ENCODE measurements around the gene COX14.

COX14 gene

GRCh38 chr12:50084775-50085614 lies 27.0 kb upstream of the COX14 start, which contains the start of gene SMARCD1:
Gene SMARCD1 (plus strand): TSS chr12:50085342. CDS start chr12:50085370, 28 bp downstream.
- H3K27ac ChIP-seq (ENCODE audit: low read length): no peak within 1 kb of the TSS
- no peaks in the 10 kb centered on the region for H3K9me3 ChIP-seq (ENCODE audit: control insufficient read depth, insufficient read depth, low read length)
- H3K4me3 ChIP-seq (ENCODE audit: low read length): peak within 1 kb of the TSS; percentile 93
- WGBS (ENCODE audit: insufficient coverage, insufficient read length): no CpG with 5 or more reads among the region's 69 CpGs
- peak; percentile 88 for DNase-seq (ENCODE audit: low read depth, low spot score)
- H3K27me3 ChIP-seq (ENCODE audit: control insufficient read depth, insufficient read depth, low read length): peaks cover 1% of the 10 kb centered on the region; the same call in 1 of the 2 replicates
- H3K4me1 ChIP-seq (ENCODE audit: control insufficient read depth, insufficient read depth, low read length): no peaks in the 10 kb centered on the region; the same call in 1 of the 2 replicates
- peaks cover 20% of the 10 kb centered on the region; the same call in 1 of the 2 replicates for H3K36me3 ChIP-seq (ENCODE audit: control insufficient read depth, insufficient read depth, low read length)

GRCh38 chr12:50085615-50086072 lies 26.4 kb upstream of the COX14 start:
- H3K4me3 ChIP-seq (ENCODE audit: low read length): peak overlapping the region; percentile 93
- no peaks in the 10 kb centered on the region; the same call in 1 of the 2 replicates for H3K4me1 ChIP-seq (ENCODE audit: control insufficient read depth, insufficient read depth, low read length)
- peaks cover 1% of the 10 kb centered on the region; the same call in 1 of the 2 replicates for H3K27me3 ChIP-seq (ENCODE audit: control insufficient read depth, insufficient read depth, low read length)
- H3K9me3 ChIP-seq (ENCODE audit: control insufficient read depth, insufficient read depth, low read length): no peaks in the 10 kb centered on the region
- H3K27ac ChIP-seq (ENCODE audit: low read length): no peak overlapping the region
- peaks cover 25% of the 10 kb centered on the region; the same call in 1 of the 2 replicates for H3K36me3 ChIP-seq (ENCODE audit: control insufficient read depth, insufficient read depth, low read length)
- WGBS (ENCODE audit: insufficient coverage, insufficient read length): no CpG with 5 or more reads among the region's 8 CpGs
- no peak for DNase-seq (ENCODE audit: low read depth, low spot score)

- DNase-seq (ENCODE audit: low read depth, low spot score): no peak
- H3K27me3 ChIP-seq (ENCODE audit: control insufficient read depth, insufficient read depth, low read length): peaks cover 1% of the 10 kb centered on the region; the same call in 1 of the 2 replicates
- no peak overlapping the region; the same call in 1 of the 2 replicates for H3K4me3 ChIP-seq (ENCODE audit: low read length)
- no peak overlapping the region for H3K27ac ChIP-seq (ENCODE audit: low read length)
- WGBS (ENCODE audit: insufficient coverage, insufficient read length): no CpG with 5 or more reads among the region's 5 CpGs
- H3K4me1 ChIP-seq (ENCODE audit: control insufficient read depth, insufficient read depth, low read length): no peaks in the 10 kb centered on the region; the same call in 1 of the 2 replicates
- peaks cover 25% of the 10 kb centered on the region; the same call in 1 of the 2 replicates for H3K36me3 ChIP-seq (ENCODE audit: control insufficient read depth, insufficient read depth, low read length)
- no peaks in the 10 kb centered on the region for H3K9me3 ChIP-seq (ENCODE audit: control insufficient read depth, insufficient read depth, low read length)
These were observed 25.9 kb upstream of the COX14 start for GRCh38 chr12:50086148-50086547.

GRCh38 chr12:50087151-50087550 lies 24.9 kb upstream of the COX14 start:
- H3K4me3 ChIP-seq (ENCODE audit: low read length): no peak overlapping the region
- DNase-seq (ENCODE audit: low read depth, low spot score): no peak
- H3K9me3 ChIP-seq (ENCODE audit: control insufficient read depth, insufficient read depth, low read length): no peaks in the 10 kb centered on the region
- WGBS (ENCODE audit: insufficient coverage, insufficient read length): no CpG with 5 or more reads among the region's 9 CpGs
- H3K27me3 ChIP-seq (ENCODE audit: control insufficient read depth, insufficient read depth, low read length): no peaks in the 10 kb centered on the region
- H3K27ac ChIP-seq (ENCODE audit: low read length): no peak overlapping the region
- H3K4me1 ChIP-seq (ENCODE audit: control insufficient read depth, insufficient read depth, low read length): no peaks in the 10 kb centered on the region; the same call in 1 of the 2 replicates
- H3K36me3 ChIP-seq (ENCODE audit: control insufficient read depth, insufficient read depth, low read length): peaks cover 25% of the 10 kb centered on the region; the same call in 1 of the 2 replicates

- no CpG with 5 or more reads among the region's 3 CpGs for WGBS (ENCODE audit: insufficient coverage, insufficient read length)
- Histone ChIP-seq H3K27ac (ENCODE audit: low read length) (no peak overlapping the region), H3K36me3 (ENCODE audit: control insufficient read depth, insufficient read depth, low read length) (peaks cover 25% of the 10 kb centered on the region; the same call in 1 of the 2 replicates), H3K4me3 (ENCODE audit: low read length) (no peak overlapping the region), H3K27me3 (ENCODE audit: control insufficient read depth, insufficient read depth, low read length) (no peaks in the 10 kb centered on the region), H3K4me1 (ENCODE audit: control insufficient read depth, insufficient read depth, low read length) (no peaks in the 10 kb centered on the region; the same call in 1 of the 2 replicates), H3K9me3 (ENCODE audit: control insufficient read depth, insufficient read depth, low read length) (no peaks in the 10 kb centered on the region)
- no peak for DNase-seq (ENCODE audit: low read depth, low spot score)
These were observed 24.0 kb upstream of the COX14 start for GRCh38 chr12:50087995-50088394.

GRCh38 chr12:50088577-50089335 lies 23.3 kb upstream of the COX14 start:
- Histone ChIP-seq H3K4me3 (ENCODE audit: low read length) (no peak overlapping the region), H3K36me3 (ENCODE audit: control insufficient read depth, insufficient read depth, low read length) (peaks cover 27% of the 10 kb centered on the region; the same call in 1 of the 2 replicates), H3K27me3 (ENCODE audit: control insufficient read depth, insufficient read depth, low read length) (no peaks in the 10 kb centered on the region), H3K4me1 (ENCODE audit: control insufficient read depth, insufficient read depth, low read length) (no peaks in the 10 kb centered on the region; the same call in 1 of the 2 replicates), H3K9me3 (ENCODE audit: control insufficient read depth, insufficient read depth, low read length) (no peaks in the 10 kb centered on the region), H3K27ac (ENCODE audit: low read length) (no peak overlapping the region)
- no CpG with 5 or more reads among the region's 3 CpGs for WGBS (ENCODE audit: insufficient coverage, insufficient read length)
- DNase-seq (ENCODE audit: low read depth, low spot score): no peak

- no peak for DNase-seq (ENCODE audit: low read depth, low spot score)
- Histone ChIP-seq H3K4me3 (ENCODE audit: low read length) (no peak overlapping the region), H3K27me3 (ENCODE audit: control insufficient read depth, insufficient read depth, low read length) (no peaks in the 10 kb centered on the region), H3K4me1 (ENCODE audit: control insufficient read depth, insufficient read depth, low read length) (no peaks in the 10 kb centered on the region), H3K27ac (ENCODE audit: low read length) (no peak overlapping the region), H3K9me3 (ENCODE audit: control insufficient read depth, insufficient read depth, low read length) (no peaks in the 10 kb centered on the region), H3K36me3 (ENCODE audit: control insufficient read depth, insufficient read depth, low read length) (peaks cover 33% of the 10 kb centered on the region; the same call in 1 of the 2 replicates)
- WGBS (ENCODE audit: insufficient coverage, insufficient read length): no CpG with 5 or more reads among the region's 7 CpGs
These were observed 22.3 kb upstream of the COX14 start for GRCh38 chr12:50089730-50090129.

- Histone ChIP-seq H3K36me3 (ENCODE audit: control insufficient read depth, insufficient read depth, low read length) (peaks cover 37% of the 10 kb centered on the region; the same call in 1 of the 2 replicates), H3K27me3 (ENCODE audit: control insufficient read depth, insufficient read depth, low read length) (no peaks in the 10 kb centered on the region), H3K4me3 (ENCODE audit: low read length) (no peak overlapping the region), H3K9me3 (ENCODE audit: control insufficient read depth, insufficient read depth, low read length) (no peaks in the 10 kb centered on the region), H3K4me1 (ENCODE audit: control insufficient read depth, insufficient read depth, low read length) (no peaks in the 10 kb centered on the region), H3K27ac (ENCODE audit: low read length) (no peak overlapping the region)
- WGBS (ENCODE audit: insufficient coverage, insufficient read length): no CpG with 5 or more reads among the region's 5 CpGs
- no peak for DNase-seq (ENCODE audit: low read depth, low spot score)
These were observed 21.6 kb upstream of the COX14 start for GRCh38 chr12:50090391-50090790.

- Histone ChIP-seq H3K9me3 (ENCODE audit: control insufficient read depth, insufficient read depth, low read length) (no peaks in the 10 kb centered on the region), H3K27me3 (ENCODE audit: control insufficient read depth, insufficient read depth, low read length) (no peaks in the 10 kb centered on the region), H3K4me3 (ENCODE audit: low read length) (no peak overlapping the region), H3K4me1 (ENCODE audit: control insufficient read depth, insufficient read depth, low read length) (peaks cover 2% of the 10 kb centered on the region; the same call in 1 of the 2 replicates), H3K27ac (ENCODE audit: low read length) (no peak overlapping the region), H3K36me3 (ENCODE audit: control insufficient read depth, insufficient read depth, low read length) (peaks cover 47% of the 10 kb centered on the region)
- WGBS (ENCODE audit: insufficient coverage, insufficient read length): no CpG with 5 or more reads among the region's 6 CpGs
- DNase-seq (ENCODE audit: low read depth, low spot score): no peak
These were observed 14.1 kb upstream of the COX14 start for GRCh38 chr12:50097952-50098351.
